HepG2 (cell line): ENCODE data around the gene MTA2. TPM values are rescaled to one million over a fixed set of nuclear protein-coding genes. Genes with fewer than 3 reads are reported as not detected.

ENCODE experiments used
- CENPT ChIP-seq: sonication (generic); formaldehyde crosslinking; IDR thresholded peaks from 2 replicates; pipeline ENCODE4 v1.8.0; 2022; ENCODE audit warnings: low read depth, mild to moderate bottlenecking, moderate library complexity, missing genetic modification reagents
- ELF4 ChIP-seq: sonication (generic); formaldehyde crosslinking; IDR thresholded peaks from 2 replicates; pipeline ENCODE4 v1.5.0; 2020; ENCODE audit warnings: missing genetic modification reagents, mild to moderate bottlenecking, moderate library complexity, borderline replicate concordance
- HHEX ChIP-seq: IDR thresholded peaks from 2 replicates; pipeline ENCODE4 v1.6.1; 2016; ENCODE audit warnings: control low read depth
- HNRNPL ChIP-seq: fragments of 200-400 bp; formaldehyde crosslinking; IDR thresholded peaks from 2 replicates; pipeline ENCODE4 v1.6.1; 2017; ENCODE audit warnings: mild to moderate bottlenecking, low read depth, low read length
- KLF16 ChIP-seq, 2 experiments: sonication (generic) in 1 of 2; formaldehyde crosslinking in 1 of 2; IDR thresholded peaks; 2 replicates each; pipeline versions ENCODE4 v1.6.1 to v1.8.0; 2016 to 2023; ENCODE audit warnings: missing genetic modification reagents in 2 of 2, missing compliant biosample characterization in 1 of 2
- LRRFIP1 ChIP-seq: sonication (generic); formaldehyde crosslinking; conservative IDR thresholded peaks from 2 replicates; pipeline ENCODE4 v1.4.0; 2020; ENCODE audit warnings: missing genetic modification reagents
- NCOR1 ChIP-seq: fragments of 200-600 bp; sonication (generic); IDR thresholded peaks from 2 replicates; pipeline ENCODE4 v1.7.0; 2017; ENCODE audit warnings: antibody characterized with exemption, low read length, borderline replicate concordance
- POGK ChIP-seq: sonication (generic); formaldehyde crosslinking; conservative IDR thresholded peaks from 2 replicates; pipeline ENCODE4 v1.8.0; 2022; ENCODE audit warnings: mild to moderate bottlenecking, moderate library complexity, missing genetic modification reagents
- POLR2AphosphoS5 ChIP-seq: IDR thresholded peaks from 2 replicates; pipeline ENCODE4 v1.6.1; 2012; ENCODE audit warnings: low read depth, low read length
- RXRB ChIP-seq: IDR thresholded peaks from 2 replicates; pipeline ENCODE4 v1.6.1; 2016; ENCODE audit warnings: borderline replicate concordance, missing genetic modification reagents, missing compliant biosample characterization
- SRF ChIP-seq: IDR thresholded peaks from 2 replicates; pipeline ENCODE4 v1.6.1; 2011; ENCODE audit warnings: mild to moderate bottlenecking, low read depth, low read length, moderate library complexity
- TAF15 ChIP-seq: fragments of 200-400 bp; formaldehyde crosslinking; IDR thresholded peaks from one replicate; pipeline ENCODE4 v1.6.1; 2018; ENCODE audit warnings: mild to moderate bottlenecking, low read depth, low read length; ENCODE audit not compliant: poor library complexity, severe bottlenecking
- ZBTB1 ChIP-seq: sonication (generic); formaldehyde crosslinking; IDR thresholded peaks from 2 replicates; pipeline ENCODE4 v1.4.0; 2020; ENCODE audit warnings: missing genetic modification reagents, borderline replicate concordance
- ZBTB49 ChIP-seq: sonication (generic); formaldehyde crosslinking; IDR thresholded peaks from 2 replicates; pipeline ENCODE4 v1.4.0; 2020; ENCODE audit warnings: missing genetic modification reagents, borderline replicate concordance
- ZC3H13 ChIP-seq: sonication (generic); formaldehyde crosslinking; IDR thresholded peaks from 2 replicates; pipeline ENCODE4 v1.8.1; 2023; ENCODE audit warnings: mild to moderate bottlenecking, missing genetic modification reagents, moderate library complexity
- ZFP36L2 ChIP-seq: sonication (generic); formaldehyde crosslinking; IDR thresholded peaks from 2 replicates; pipeline ENCODE4 v1.4.0; 2020; ENCODE audit warnings: missing genetic modification reagents
- ZFY ChIP-seq: sonication (generic); formaldehyde crosslinking; IDR thresholded peaks from 2 replicates; pipeline ENCODE4 v1.4.0; 2020; ENCODE audit warnings: missing genetic modification reagents
- ZNF335 ChIP-seq: sonication (generic); formaldehyde crosslinking; IDR thresholded peaks from 2 replicates; pipeline ENCODE4 v1.4.0; 2020; ENCODE audit warnings: missing genetic modification reagents
- ZNF44 ChIP-seq: sonication (generic); formaldehyde crosslinking; IDR thresholded peaks from 2 replicates; pipeline ENCODE4 v1.5.1; 2020; ENCODE audit warnings: mild to moderate bottlenecking, missing genetic modification reagents
- ZNF557 ChIP-seq: sonication (generic); formaldehyde crosslinking; IDR thresholded peaks from 2 replicates; pipeline ENCODE4 v1.4.0; 2020; ENCODE audit warnings: missing genetic modification reagents
- ZNF850 ChIP-seq: sonication (generic); formaldehyde crosslinking; conservative IDR thresholded peaks from 2 replicates; pipeline ENCODE4 v1.9.0; 2021; ENCODE audit warnings: mild to moderate bottlenecking, missing genetic modification reagents
- ZSCAN30 ChIP-seq: sonication (generic); formaldehyde crosslinking; IDR thresholded peaks from 2 replicates; pipeline ENCODE4 v1.5.0; 2020; ENCODE audit warnings: mild to moderate bottlenecking, missing genetic modification reagents
- polyA plus RNA-seq, 8 experiments: library from polyadenylated mRNA; depleted of rRNA in 3 of 8; stranded (reverse) in 7 of 8; unstranded in 1 of 8; fragments of >200 nt; fragmentation: Illumina TruSeq in 4 of 8; extraction: Trizol in 4 of 8; gene quantifications; 2 replicates each; pipeline versions ENCODE4 v1.2.1 to v1.2.3, GENCODE V29; 2011 to 2016; ENCODE audit warnings: low read depth in 4 of 8, missing spikeins in 1 of 8, mixed read lengths in 1 of 8; ENCODE audit not compliant: insufficient read depth in 1 of 8
- total RNA-seq, 5 experiments: library from RNA; depleted of rRNA; stranded (reverse); fragments of >200 nt; fragmentation: Illumina TruSeq; extraction: Trizol; gene quantifications; 2 replicates each; pipeline ENCODE4 v1.2.3, GENCODE V29; 2016; ENCODE audit warnings: low read depth in 1 of 5

The MTA2 gene
- total and polyA plus RNA-seq, 2 of the 13 experiments (the other 11 are each of a cell fraction or from before 2014, with no cell fraction given) = 14.0 to 70.0 TPM

DNA sequence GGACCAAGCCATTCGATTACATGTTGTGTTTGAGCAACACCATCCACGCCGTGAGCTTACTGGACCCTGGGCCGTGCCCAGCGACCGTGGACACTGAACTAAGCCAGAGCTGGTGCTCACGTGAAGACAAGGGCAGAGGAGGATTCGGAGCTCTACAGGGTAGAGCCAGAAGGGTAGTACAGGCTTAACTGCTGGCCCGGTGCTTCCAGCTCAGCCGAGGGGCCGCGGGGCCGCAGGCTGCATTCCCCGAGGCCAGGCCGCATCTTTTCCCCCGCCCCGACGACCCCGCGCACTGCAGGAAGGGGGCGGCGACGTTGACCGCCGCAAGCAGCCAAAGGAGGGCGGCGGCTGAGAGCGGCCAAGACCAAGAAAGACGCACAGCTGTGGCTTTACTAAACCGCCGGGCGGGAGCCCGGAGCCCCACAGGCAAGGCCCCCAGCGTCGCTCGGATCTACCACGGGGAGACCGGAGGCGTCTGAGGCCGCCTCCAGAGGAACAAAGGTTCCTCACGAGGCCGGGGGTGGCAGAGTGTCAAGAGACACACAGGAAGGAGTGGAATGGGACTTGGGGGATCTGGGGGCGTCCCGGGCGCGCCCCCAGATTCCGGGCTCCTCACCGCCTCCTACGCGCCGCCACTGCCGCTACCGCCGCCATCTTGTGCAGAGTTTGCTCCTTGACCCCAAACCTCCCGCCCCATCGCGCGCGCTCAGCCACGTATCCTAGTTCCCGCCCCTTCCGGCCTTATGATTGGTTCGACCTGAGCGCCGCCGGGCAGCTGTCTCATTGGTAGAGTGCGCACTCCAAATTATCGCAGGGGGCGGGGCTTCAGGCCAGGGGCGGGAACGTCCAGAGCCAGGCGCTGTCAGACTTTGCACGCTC, 44.5 kb upstream of the MTA2 start, which contains the start of gene GANAB (continued):
- TF ChIP-seq RXRB (CRISPR knock-in tag) (peak; percentile 17), ZC3H13 (peak; percentile 100), ELF4 (CRISPR knock-in tag) (no peak), ZBTB49 (CRISPR knock-in tag) (no peak), ZFY (peak; percentile 93), ZNF557 (CRISPR knock-in tag) (no peak; the same call in 1 of the 2 replicates), HNRNPL (peak; percentile 28; the same call in 1 of the 2 replicates), POLR2AphosphoS5 (peak; percentile 93), ZFP36L2 (no peak), HHEX (no peak), ZNF850 (CRISPR knock-in tag) (no peak), CENPT (CRISPR knock-in tag) (no peak), KLF16 (CRISPR knock-in tag; IDR thresholded peaks at IDR 0.05) (peak in 1 of 2 experiments; percentile 89; a peak in 2 of 4 replicates), NCOR1 (no peak), ZBTB1 (CRISPR knock-in tag) (no peak), ZSCAN30 (CRISPR knock-in tag) (0 out of 2 replicates have a peak, but pooled peaks have one; percentile 44), ZNF44 (CRISPR knock-in tag) (no peak), ZNF335 (CRISPR knock-in tag) (no peak), POGK (CRISPR knock-in tag) (no peak; the same call in 1 of the 2 replicates), TAF15 (peak; percentile 96), SRF (no peak), LRRFIP1 (no peak)
